Measurements from ENCODE around the gene EHF. TPM values are rescaled to one million over a fixed set of nuclear protein-coding genes. Genes with fewer than 3 reads are reported as not detected.

Gene EHF
- polyA plus RNA-seq, 1 of the 3 experiments (the other 2 are of a cell fraction), result not detected

GRCh38 chr11:34652191-34652973 is 31.5 kb downstream of the EHF start:
- CTCF ChIA-PET, result interaction anchor here (1.5 kb wide), 1 partner anchor 66 kb away, joined by 4 read pairs; no protein-coding TSS in a partner anchor
- H3K9me2 ChIP-seq, result no peaks in the 10 kb centered on the region
- H3K27me3 ChIP-seq (ENCODE audit: insufficient read depth), result no peaks in the 10 kb centered on the region
- no peak for TF ChIP-seq USF2 (IDR thresholded peaks at IDR 0.05; ENCODE audit: borderline replicate concordance, low read depth, low read length)
- H3F3A ChIP-seq (replicated peaks; ENCODE audit: insufficient read depth), result no peaks in the 10 kb centered on the region
- no peak for DNase-seq
- H3K4me1 ChIP-seq (ENCODE audit: control insufficient read depth in 1 of 2, insufficient read depth in 2 of 2, low read depth in 1 of 2, low read length in 1 of 2), result peaks cover 0 to 12% of the 10 kb centered on the region in 2 experiments; a peak in 1 of 4 replicates
- 78% methylated on average over 6 of the region's 6 CpGs for WGBS (ENCODE audit: low lambda C conversion rate)
- H3K27ac ChIP-seq (ENCODE audit: low read depth in 2 of 2, low read length in 1 of 2), result no peak overlapping the region
- no peaks in the 10 kb centered on the region for H3K79me2 ChIP-seq (ENCODE audit: insufficient read depth)
- no peaks in the 10 kb centered on the region for H3K36me3 ChIP-seq (replicated peaks in 1 of 2; ENCODE audit: control insufficient read depth in 1 of 2, insufficient read depth in 2 of 2, low read length in 1 of 2)
- H4K20me1 ChIP-seq (ENCODE audit: insufficient read depth), result no peaks in the 10 kb centered on the region
- H3K9ac ChIP-seq, result no peak overlapping the region
- H3K9me3 ChIP-seq, result no peaks in the 10 kb centered on the region
- POLR2A ChIA-PET, result no interaction called here
- no peak overlapping the region for H3K4me2 ChIP-seq
- H3K4me3 ChIP-seq (ENCODE audit: low read depth in 2 of 2, low read length in 1 of 2), result no peak overlapping the region
- no peak overlapping the region for H2AFZ ChIP-seq (ENCODE audit: low read depth)

- Histone ChIP-seq H3K4me1 (ENCODE audit: control insufficient read depth in 1 of 2, insufficient read depth in 2 of 2, low read depth in 1 of 2, low read length in 1 of 2) (peaks cover 0 to 12% of the 10 kb centered on the region in 2 experiments; a peak in 1 of 4 replicates), H3K9ac (no peak overlapping the region), H4K20me1 (ENCODE audit: insufficient read depth) (no peaks in the 10 kb centered on the region), H3K27ac (ENCODE audit: low read depth in 2 of 2, low read length in 1 of 2) (no peak overlapping the region), H2AFZ (ENCODE audit: low read depth) (no peak overlapping the region), H3K27me3 (ENCODE audit: insufficient read depth) (no peaks in the 10 kb centered on the region), H3K9me2 (no peaks in the 10 kb centered on the region), H3K36me3 (replicated peaks in 1 of 2; ENCODE audit: control insufficient read depth in 1 of 2, insufficient read depth in 2 of 2, low read length in 1 of 2) (no peaks in the 10 kb centered on the region), H3K4me3 (ENCODE audit: low read depth in 2 of 2, low read length in 1 of 2) (no peak overlapping the region), H3K4me2 (no peak overlapping the region), H3F3A (replicated peaks; ENCODE audit: insufficient read depth) (no peaks in the 10 kb centered on the region), H3K79me2 (ENCODE audit: insufficient read depth) (no peaks in the 10 kb centered on the region), H3K9me3 (no peaks in the 10 kb centered on the region)
- no peak for DNase-seq
- ChIA-PET CTCF (interaction anchor here (0.6 to 1.5 kb wide), 2 partner anchors 66 to 1545 kb away, joined by 3 to 4 read pairs; no protein-coding TSS in a partner anchor), POLR2A (no interaction called here)
- WGBS (ENCODE audit: low lambda C conversion rate), result 79% methylated on average over 3 of the region's 3 CpGs
- TF ChIP-seq, protein P1, sequence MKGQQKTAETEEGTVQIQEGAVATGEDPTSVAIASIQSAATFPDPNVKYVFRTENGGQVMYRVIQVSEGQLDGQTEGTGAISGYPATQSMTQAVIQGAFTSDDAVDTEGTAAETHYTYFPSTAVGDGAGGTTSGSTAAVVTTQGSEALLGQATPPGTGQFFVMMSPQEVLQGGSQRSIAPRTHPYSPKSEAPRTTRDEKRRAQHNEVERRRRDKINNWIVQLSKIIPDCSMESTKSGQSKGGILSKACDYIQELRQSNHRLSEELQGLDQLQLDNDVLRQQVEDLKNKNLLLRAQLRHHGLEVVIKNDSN (IDR thresholded peaks at IDR 0.05; ENCODE audit: borderline replicate concordance, low read depth), result no peak
- TF ChIP-seq GABPA (IDR thresholded peaks at IDR 0.05; ENCODE audit: low read depth), result no peak
- TF ChIP-seq, protein P2, sequence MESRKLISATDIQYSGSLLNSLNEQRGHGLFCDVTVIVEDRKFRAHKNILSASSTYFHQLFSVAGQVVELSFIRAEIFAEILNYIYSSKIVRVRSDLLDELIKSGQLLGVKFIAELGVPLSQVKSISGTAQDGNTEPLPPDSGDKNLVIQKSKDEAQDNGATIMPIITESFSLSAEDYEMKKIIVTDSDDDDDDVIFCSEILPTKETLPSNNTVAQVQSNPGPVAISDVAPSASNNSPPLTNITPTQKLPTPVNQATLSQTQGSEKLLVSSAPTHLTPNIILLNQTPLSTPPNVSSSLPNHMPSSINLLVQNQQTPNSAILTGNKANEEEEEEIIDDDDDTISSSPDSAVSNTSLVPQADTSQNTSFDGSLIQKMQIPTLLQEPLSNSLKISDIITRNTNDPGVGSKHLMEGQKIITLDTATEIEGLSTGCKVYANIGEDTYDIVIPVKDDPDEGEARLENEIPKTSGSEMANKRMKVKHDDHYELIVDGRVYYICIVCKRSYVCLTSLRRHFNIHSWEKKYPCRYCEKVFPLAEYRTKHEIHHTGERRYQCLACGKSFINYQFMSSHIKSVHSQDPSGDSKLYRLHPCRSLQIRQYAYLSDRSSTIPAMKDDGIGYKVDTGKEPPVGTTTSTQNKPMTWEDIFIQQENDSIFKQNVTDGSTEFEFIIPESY (IDR thresholded peaks at IDR 0.05; ENCODE audit: borderline replicate concordance, low read depth), result no peak
- no peak for TF ChIP-seq NFIC (IDR thresholded peaks at IDR 0.05; ENCODE audit: borderline replicate concordance)
- no peak for TF ChIP-seq EZH2phosphoT487 (IDR thresholded peaks at IDR 0.05; ENCODE audit: borderline replicate concordance, low read depth)
- TF ChIP-seq, protein P3, sequence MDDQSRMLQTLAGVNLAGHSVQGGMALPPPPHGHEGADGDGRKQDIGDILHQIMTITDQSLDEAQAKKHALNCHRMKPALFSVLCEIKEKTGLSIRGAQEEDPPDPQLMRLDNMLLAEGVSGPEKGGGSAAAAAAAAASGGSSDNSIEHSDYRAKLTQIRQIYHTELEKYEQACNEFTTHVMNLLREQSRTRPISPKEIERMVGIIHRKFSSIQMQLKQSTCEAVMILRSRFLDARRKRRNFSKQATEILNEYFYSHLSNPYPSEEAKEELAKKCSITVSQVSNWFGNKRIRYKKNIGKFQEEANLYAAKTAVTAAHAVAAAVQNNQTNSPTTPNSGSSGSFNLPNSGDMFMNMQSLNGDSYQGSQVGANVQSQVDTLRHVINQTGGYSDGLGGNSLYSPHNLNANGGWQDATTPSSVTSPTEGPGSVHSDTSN (IDR thresholded peaks at IDR 0.05), result no peak
- TF ChIP-seq FOXM1 (IDR thresholded peaks at IDR 0.05; ENCODE audit: low read depth), result no peak
- TF ChIP-seq JUND (IDR thresholded peaks at IDR 0.05), result no peak
- no peak for TF ChIP-seq YY1 (IDR thresholded peaks at IDR 0.05; ENCODE audit: low read depth)
- no peak for TF ChIP-seq FOXJ3 (CRISPR knock-in tag; IDR thresholded peaks at IDR 0.05)
- no peak for TF ChIP-seq MXI1 (IDR thresholded peaks at IDR 0.05; ENCODE audit: low read depth, low read length)
- no peak for TF ChIP-seq RXRA (IDR thresholded peaks at IDR 0.05; ENCODE audit: borderline replicate concordance, low read depth)
- TF ChIP-seq TCF12 (IDR thresholded peaks at IDR 0.05), result no peak
- TF ChIP-seq USF2 (IDR thresholded peaks at IDR 0.05; ENCODE audit: borderline replicate concordance, low read depth, low read length), result no peak
- TF ChIP-seq, protein P4, sequence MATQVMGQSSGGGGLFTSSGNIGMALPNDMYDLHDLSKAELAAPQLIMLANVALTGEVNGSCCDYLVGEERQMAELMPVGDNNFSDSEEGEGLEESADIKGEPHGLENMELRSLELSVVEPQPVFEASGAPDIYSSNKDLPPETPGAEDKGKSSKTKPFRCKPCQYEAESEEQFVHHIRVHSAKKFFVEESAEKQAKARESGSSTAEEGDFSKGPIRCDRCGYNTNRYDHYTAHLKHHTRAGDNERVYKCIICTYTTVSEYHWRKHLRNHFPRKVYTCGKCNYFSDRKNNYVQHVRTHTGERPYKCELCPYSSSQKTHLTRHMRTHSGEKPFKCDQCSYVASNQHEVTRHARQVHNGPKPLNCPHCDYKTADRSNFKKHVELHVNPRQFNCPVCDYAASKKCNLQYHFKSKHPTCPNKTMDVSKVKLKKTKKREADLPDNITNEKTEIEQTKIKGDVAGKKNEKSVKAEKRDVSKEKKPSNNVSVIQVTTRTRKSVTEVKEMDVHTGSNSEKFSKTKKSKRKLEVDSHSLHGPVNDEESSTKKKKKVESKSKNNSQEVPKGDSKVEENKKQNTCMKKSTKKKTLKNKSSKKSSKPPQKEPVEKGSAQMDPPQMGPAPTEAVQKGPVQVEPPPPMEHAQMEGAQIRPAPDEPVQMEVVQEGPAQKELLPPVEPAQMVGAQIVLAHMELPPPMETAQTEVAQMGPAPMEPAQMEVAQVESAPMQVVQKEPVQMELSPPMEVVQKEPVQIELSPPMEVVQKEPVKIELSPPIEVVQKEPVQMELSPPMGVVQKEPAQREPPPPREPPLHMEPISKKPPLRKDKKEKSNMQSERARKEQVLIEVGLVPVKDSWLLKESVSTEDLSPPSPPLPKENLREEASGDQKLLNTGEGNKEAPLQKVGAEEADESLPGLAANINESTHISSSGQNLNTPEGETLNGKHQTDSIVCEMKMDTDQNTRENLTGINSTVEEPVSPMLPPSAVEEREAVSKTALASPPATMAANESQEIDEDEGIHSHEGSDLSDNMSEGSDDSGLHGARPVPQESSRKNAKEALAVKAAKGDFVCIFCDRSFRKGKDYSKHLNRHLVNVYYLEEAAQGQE (IDR thresholded peaks at IDR 0.05; ENCODE audit: low read depth, low read length), result no peak
Observed at GRCh38 chr11:34653031-34653430, 32.1 kb downstream of the EHF start.

All from SK-N-SH (cell line).